Measurements from ENCODE around the gene CELF5. TPM values are rescaled to one million over a fixed set of nuclear protein-coding genes. Genes with fewer than 3 reads are reported as not detected.

Gene CELF5
- total RNA-seq, 2 experiments from 2014 or later: 0.13 TPM; not detected in 1

DNA sequence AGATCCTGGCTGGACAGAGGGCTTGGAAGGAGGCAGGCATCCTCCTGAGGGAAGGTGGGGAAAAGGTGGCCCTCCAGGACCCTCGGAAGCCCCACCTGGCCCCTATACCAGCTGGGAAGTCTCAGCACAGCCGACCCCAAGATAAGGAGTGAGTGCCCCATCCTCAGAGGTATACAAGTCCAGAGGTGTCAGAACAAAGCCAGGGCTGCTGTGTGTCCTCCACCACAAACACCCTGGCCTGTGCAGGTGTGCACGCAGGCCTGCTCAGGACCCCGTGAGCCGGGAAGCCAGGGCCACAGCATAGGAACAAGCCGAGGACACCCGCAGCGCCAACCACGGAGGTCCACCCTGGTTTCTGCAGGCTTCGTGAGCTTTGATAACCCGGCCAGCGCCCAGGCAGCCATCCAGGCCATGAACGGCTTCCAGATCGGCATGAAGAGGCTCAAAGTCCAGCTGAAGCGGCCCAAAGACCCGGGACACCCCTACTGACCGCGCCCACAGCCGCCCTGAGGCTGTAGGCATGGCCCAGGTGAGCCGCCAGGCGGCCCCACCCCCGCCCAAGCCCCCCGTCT is 68.6 kb downstream of the CELF5 start:
- ChIA-PET POLR2A (no interaction called here), CTCF (ENCODE audit: unreplicated experiment) (no interaction called here)
- Histone ChIP-seq H3K9me3 (ENCODE audit: low read length) (no peaks in the 10 kb centered on the region), H3K36me3 (ENCODE audit: insufficient read depth, low read length) (no peaks in the 10 kb centered on the region), H3K4me3 (ENCODE audit: low read depth, low read length, poor library complexity, severe bottlenecking) (no peak overlapping the region), H3K9me2 (ENCODE audit: insufficient read depth, low read length) (no peaks in the 10 kb centered on the region), H4K20me1 (ENCODE audit: insufficient read depth, low read length) (no peaks in the 10 kb centered on the region), H3K27ac (ENCODE audit: low read depth, low read length, poor library complexity, severe bottlenecking) (no peak overlapping the region), H3K4me2 (ENCODE audit: low read length) (no peak overlapping the region), H2AFZ (ENCODE audit: low read length) (no peak overlapping the region), H3K4me1 (ENCODE audit: insufficient read depth, low read length, poor library complexity, severe bottlenecking) (no peaks in the 10 kb centered on the region), H3K79me2 (ENCODE audit: insufficient read depth, low read depth, low read length) (no peaks in the 10 kb centered on the region)
- intact Hi-C loops (cut with micrococcal nuclease; ENCODE audit: unreplicated experiment): no loop called here
- DNase-seq (ENCODE audit: low spot score): no peak
- no TSS peak for BruUV-seq (replicated peaks)
- TF ChIP-seq EZH2phosphoT487 (IDR thresholded peaks at IDR 0.05; ENCODE audit: borderline replicate concordance, low read depth, low read length): no peak
- no peak for TF ChIP-seq CTCF (conservative IDR thresholded peaks at IDR 0.05; ENCODE audit: low read length)

- CTCF ChIA-PET (ENCODE audit: unreplicated experiment): no interaction called here
- no peak overlapping the region for H2AFZ ChIP-seq (ENCODE audit: low read length)
- TF ChIP-seq EZH2phosphoT487 (IDR thresholded peaks at IDR 0.05; ENCODE audit: borderline replicate concordance, low read depth, low read length) (no peak), CTCF (conservative IDR thresholded peaks at IDR 0.05; ENCODE audit: low read length) (no peak)
Measured at GRCh38 chr19:3293560-3293959, 69.1 kb downstream of the CELF5 start.

GRCh38 chr19:3294080-3294850 is 69.8 kb downstream of the CELF5 start:
- TF ChIP-seq EZH2phosphoT487 (IDR thresholded peaks at IDR 0.05; ENCODE audit: borderline replicate concordance, low read depth, low read length) (no peak), CTCF (conservative IDR thresholded peaks at IDR 0.05; ENCODE audit: low read length) (no peak)
- H3K27ac ChIP-seq (ENCODE audit: low read depth, low read length, poor library complexity, severe bottlenecking): no peak overlapping the region
- intact Hi-C loops (cut with micrococcal nuclease; ENCODE audit: unreplicated experiment): no loop called here
- BruUV-seq (replicated peaks): no TSS peak
- H3K4me1 ChIP-seq (ENCODE audit: insufficient read depth, low read length, poor library complexity, severe bottlenecking): no peaks in the 10 kb centered on the region
- POLR2A ChIA-PET: no interaction called here
- no peak overlapping the region for H2AFZ ChIP-seq (ENCODE audit: low read length)
- no peaks in the 10 kb centered on the region for H4K20me1 ChIP-seq (ENCODE audit: insufficient read depth, low read length)
- no peaks in the 10 kb centered on the region for H3K36me3 ChIP-seq (ENCODE audit: insufficient read depth, low read length)
- H3K79me2 ChIP-seq (ENCODE audit: insufficient read depth, low read depth, low read length): no peaks in the 10 kb centered on the region
- DNase-seq (ENCODE audit: low spot score): no peak
- no peaks in the 10 kb centered on the region for H3K9me3 ChIP-seq (ENCODE audit: low read length)
- H3K4me3 ChIP-seq (ENCODE audit: low read depth, low read length, poor library complexity, severe bottlenecking): no peak overlapping the region
- no peaks in the 10 kb centered on the region for H3K9me2 ChIP-seq (ENCODE audit: insufficient read depth, low read length)
- no peak overlapping the region for H3K4me2 ChIP-seq (ENCODE audit: low read length)
- CTCF ChIA-PET (ENCODE audit: unreplicated experiment): no interaction called here

More at GRCh38 chr19:3293560-3293959, 69.1 kb downstream of the CELF5 start:
- intact Hi-C loops (cut with micrococcal nuclease; ENCODE audit: unreplicated experiment): no loop called here
- no peaks in the 10 kb centered on the region for H4K20me1 ChIP-seq (ENCODE audit: insufficient read depth, low read length)
- no peaks in the 10 kb centered on the region for H3K79me2 ChIP-seq (ENCODE audit: insufficient read depth, low read depth, low read length)
- H3K4me3 ChIP-seq (ENCODE audit: low read depth, low read length, poor library complexity, severe bottlenecking): no peak overlapping the region
- BruUV-seq (replicated peaks): no TSS peak
- no peak overlapping the region for H3K4me2 ChIP-seq (ENCODE audit: low read length)
- H3K4me1 ChIP-seq (ENCODE audit: insufficient read depth, low read length, poor library complexity, severe bottlenecking): no peaks in the 10 kb centered on the region
- no peak overlapping the region for H3K27ac ChIP-seq (ENCODE audit: low read depth, low read length, poor library complexity, severe bottlenecking)
- POLR2A ChIA-PET: no interaction called here
- DNase-seq (ENCODE audit: low spot score): no peak
- H3K9me2 ChIP-seq (ENCODE audit: insufficient read depth, low read length): no peaks in the 10 kb centered on the region
- H3K9me3 ChIP-seq (ENCODE audit: low read length): no peaks in the 10 kb centered on the region
- H3K36me3 ChIP-seq (ENCODE audit: insufficient read depth, low read length): no peaks in the 10 kb centered on the region

All from OCI-LY7 (cell line).